IMR-90 (cell line): Measurements from ENCODE around the gene FAM193A. TPM values are rescaled to one million over a fixed set of nuclear protein-coding genes. Genes with fewer than 3 reads are reported as not detected.

Experiments
- ATAC-seq: fragments of 200-7000 bp; cut with Tn5 transposase; 2 replicates; pipeline ENCODE4 v1.9.1; 2020; ENCODE audit warnings: low read depth, mild to moderate bottlenecking, moderate library complexity
- BruUV-seq: library from RNA; stranded (reverse); fragments of 400-500 nt; replicated peaks from 2 replicates; lab custom pipeline; 2021; lab: Mats Ljungman, UMichigan
- CTCF ChIA-PET: fragments of 300-600 bp; formaldehyde crosslinking; extraction: SDS; loops from one replicate; lab custom pipeline; 2021; ENCODE audit warnings: antibody characterized with exemption; lab: Yijun Ruan, JAX
- POLR2A ChIA-PET: fragments of 300-600 bp; sonication (Branson Sonifier 250); formaldehyde crosslinking; loops from one replicate; lab custom pipeline; 2022; ENCODE audit warnings: antibody characterized with exemption; ENCODE audit not compliant: unreplicated experiment; lab: Charles Lee
- DNase-seq: peaks from one replicate; pipeline ENCODE4 v3.0.0; 2013
- H2AFZ ChIP-seq: replicated peaks from 2 replicates; pipeline ENCODE3; 2013; ENCODE audit warnings: low read length, mild to moderate bottlenecking; ENCODE audit not compliant: poor library complexity
- H2AK5ac ChIP-seq: 2 replicates; pipeline ENCODE4 v1.6.1; 2013; ENCODE audit warnings: low read depth, low read length, inconsistent platforms
- H2AK9ac ChIP-seq: replicated peaks from 2 replicates; pipeline ENCODE3; 2013; ENCODE audit warnings: mild to moderate bottlenecking, low read depth, low read length, moderate library complexity; ENCODE audit not compliant: poor library complexity
- H2BK120ac ChIP-seq: 2 replicates; pipeline ENCODE4 v1.6.1; 2013; ENCODE audit warnings: low read depth, low read length, inconsistent platforms
- H2BK15ac ChIP-seq: 3 replicates; pipeline ENCODE4 v1.6.1; 2013; ENCODE audit warnings: low read depth, low read length, inconsistent platforms
- H2BK20ac ChIP-seq: 2 replicates; pipeline ENCODE4 v1.6.1; 2013; ENCODE audit warnings: low read depth, mild to moderate bottlenecking, inconsistent platforms, low read length, moderate library complexity
- H2BK5ac ChIP-seq: 2 replicates; pipeline ENCODE4 v1.6.1; 2013; ENCODE audit warnings: mild to moderate bottlenecking, low read depth, low read length, inconsistent platforms; ENCODE audit not compliant: poor library complexity, severe bottlenecking
- H3K14ac ChIP-seq: replicated peaks from 2 replicates; pipeline ENCODE4 v1.6.1; 2013; ENCODE audit warnings: low read depth, low read length, inconsistent platforms
- H3K18ac ChIP-seq: 2 replicates; pipeline ENCODE4 v1.6.1; 2013; ENCODE audit warnings: low read depth, low read length, control low read depth
- H3K23ac ChIP-seq: 2 replicates; pipeline ENCODE4 v1.6.1; 2013; ENCODE audit warnings: low read depth, low read length, inconsistent platforms
- H3K27ac ChIP-seq: 2 replicates; pipeline ENCODE4 v1.5.1; 2013; ENCODE audit warnings: mild to moderate bottlenecking, control low read depth, low read length; ENCODE audit not compliant: insufficient read depth
- H3K27me3 ChIP-seq: 2 replicates; pipeline ENCODE4 v1.6.1; 2013; ENCODE audit warnings: low read length; ENCODE audit not compliant: control insufficient read depth, insufficient read depth
- H3K36me3 ChIP-seq: 2 replicates; pipeline ENCODE4 v1.6.1; 2013; ENCODE audit warnings: low read length, mixed read lengths; ENCODE audit not compliant: control insufficient read depth, insufficient read depth
- H3K4ac ChIP-seq: 2 replicates; pipeline ENCODE4 v1.6.1; 2013; ENCODE audit warnings: low read depth, low read length, inconsistent platforms
- H3K4me1 ChIP-seq: 2 replicates; pipeline ENCODE4 v1.6.1; 2013; ENCODE audit warnings: low read length, mixed read lengths; ENCODE audit not compliant: control insufficient read depth, insufficient read depth
- H3K4me2 ChIP-seq: 2 replicates; pipeline ENCODE4 v1.6.1; 2013; ENCODE audit warnings: low read depth, mild to moderate bottlenecking, control low read depth, low read length, moderate library complexity
- H3K4me3 ChIP-seq: 2 replicates; pipeline ENCODE4 v1.5.1; 2013; ENCODE audit warnings: low read depth, mild to moderate bottlenecking, control low read depth, low read length, moderate library complexity; ENCODE audit not compliant: insufficient read depth
- H3K56ac ChIP-seq: 2 replicates; pipeline ENCODE4 v1.6.1; 2013; ENCODE audit warnings: low read length, inconsistent platforms; ENCODE audit not compliant: insufficient read depth; ENCODE audit errors: extremely low read depth
- H3K79me1 ChIP-seq, 2 experiments: 2 replicates each; pipeline ENCODE4 v1.6.1; 2013; ENCODE audit warnings: low read length in 2 of 2, inconsistent platforms in 1 of 2, low read depth in 1 of 2
- H3K9ac ChIP-seq: 2 replicates; pipeline ENCODE4 v1.6.1; 2013; ENCODE audit warnings: low read depth, low read length, control low read depth
- H3K9me1 ChIP-seq: 2 replicates; pipeline ENCODE4 v1.6.1; 2013; ENCODE audit warnings: low read length, inconsistent platforms; ENCODE audit not compliant: insufficient read depth
- H3K9me3 ChIP-seq: 2 replicates; pipeline ENCODE4 v1.6.1; 2013; ENCODE audit warnings: low read length; ENCODE audit not compliant: control insufficient read depth, insufficient read depth
- H4K20me1 ChIP-seq: 2 replicates; pipeline ENCODE4 v1.6.1; 2013; ENCODE audit warnings: low read length, inconsistent platforms; ENCODE audit not compliant: insufficient read depth
- H4K5ac ChIP-seq: 2 replicates; pipeline ENCODE4 v1.6.1; 2013; ENCODE audit warnings: mild to moderate bottlenecking, low read depth, low read length, control low read depth
- H4K8ac ChIP-seq, 2 experiments: 2 replicates each; pipeline ENCODE4 v1.6.1; 2013; ENCODE audit warnings: low read depth in 2 of 2, low read length in 2 of 2, control low read depth in 1 of 2, inconsistent platforms in 1 of 2
- H4K91ac ChIP-seq: 2 replicates; pipeline ENCODE4 v1.6.1; 2013; ENCODE audit warnings: low read depth, low read length, inconsistent platforms; ENCODE audit not compliant: insufficient read depth
- BHLHE40 ChIP-seq: fragments of 150-350 bp; IDR thresholded peaks from 2 replicates; pipeline ENCODE4 v1.6.1; 2016; ENCODE audit warnings: mild to moderate bottlenecking, low read depth, low read length
- CEBPB ChIP-seq: IDR thresholded peaks from 2 replicates; pipeline ENCODE4 v1.6.1; 2012; ENCODE audit warnings: low read depth, low read length, improper control_type of control experiment
- CHD1 ChIP-seq: IDR thresholded peaks from 2 replicates; pipeline ENCODE4 v1.6.1; 2012; ENCODE audit warnings: low read depth, low read length, improper control_type of control experiment
- CTCF ChIP-seq: conservative IDR thresholded peaks from 2 replicates; pipeline ENCODE4 v1.5.1; 2012; ENCODE audit warnings: mild to moderate bottlenecking, low read depth, low read length, improper control_type of control experiment
- ELK1 ChIP-seq: fragments of 150-350 bp; IDR thresholded peaks from 2 replicates; pipeline ENCODE4 v1.6.1; 2016; ENCODE audit warnings: low read depth, mild to moderate bottlenecking, low read length, moderate library complexity, borderline replicate concordance
- FOS ChIP-seq: fragments of 150-350 bp; IDR thresholded peaks from 2 replicates; pipeline ENCODE4 v1.6.1; 2016; ENCODE audit warnings: low read depth, low read length
- MAFK ChIP-seq: IDR thresholded peaks from 2 replicates; pipeline ENCODE4 v1.6.1; 2012; ENCODE audit warnings: low read depth, low read length, improper control_type of control experiment
- MAZ ChIP-seq: IDR thresholded peaks from 2 replicates; pipeline ENCODE4 v1.6.1; 2012; ENCODE audit warnings: low read depth, mild to moderate bottlenecking, low read length, improper control_type of control experiment, moderate library complexity, borderline replicate concordance
- MXI1 ChIP-seq: IDR thresholded peaks from 2 replicates; pipeline ENCODE4 v1.6.1; 2012; ENCODE audit warnings: low read depth, mild to moderate bottlenecking, low read length, moderate library complexity, borderline replicate concordance
- POLR2A ChIP-seq: IDR thresholded peaks from 2 replicates; pipeline ENCODE4 v1.6.1; 2012; ENCODE audit warnings: mild to moderate bottlenecking, low read depth, low read length
- RAD21 ChIP-seq: IDR thresholded peaks from 2 replicates; pipeline ENCODE4 v1.6.1; 2012; ENCODE audit warnings: low read length, improper control_type of control experiment
- RCOR1 ChIP-seq: IDR thresholded peaks from 2 replicates; pipeline ENCODE4 v1.6.1; 2012; ENCODE audit warnings: mild to moderate bottlenecking, low read length, improper control_type of control experiment; ENCODE audit not compliant: insufficient replicate concordance
- RFX5 ChIP-seq: IDR thresholded peaks from 2 replicates; pipeline ENCODE4 v1.8.0; 2012; ENCODE audit warnings: low read depth, mild to moderate bottlenecking, low read length, moderate library complexity
- SMC3 ChIP-seq: fragments of 150-350 bp; IDR thresholded peaks from 2 replicates; pipeline ENCODE4 v1.6.1; 2016; ENCODE audit warnings: low read depth, mild to moderate bottlenecking, antibody characterized with exemption, low read length, moderate library complexity
- USF2 ChIP-seq: fragments of 150-350 bp; IDR thresholded peaks from 2 replicates; pipeline ENCODE4 v1.6.1; 2017; ENCODE audit warnings: mild to moderate bottlenecking, antibody characterized with exemption, low read length, low read depth
- WGBS, 2 experiments: methylation state at CpG; one replicate each; pipeline versions ENCODE4 v1.1.5 to v1.1.7; 2013; ENCODE audit warnings: missing lambda C conversion rate in 2 of 2; ENCODE audit not compliant: insufficient read length in 1 of 2; ENCODE audit errors: extremely low coverage in 2 of 2; 5-methylcytosine and 5-hydroxymethylcytosine counted together
- dilution Hi-C: fragments of 300-500 bp; cut with HindIII; formaldehyde crosslinking; loops from one replicate; pipeline ENCODE4 v1.14.3; 2018; ENCODE audit warnings: low sequenced_read_pairs; ENCODE audit not compliant: unreplicated experiment
- in situ Hi-C: fragments of 300-500 bp; cut with MboI; formaldehyde crosslinking; loops from 3 replicates; pipeline ENCODE4 v1.14.3; 2019; ENCODE audit warnings: low sequenced_read_pairs, inconsistent platforms, mixed read lengths
- intact Hi-C: fragments of 100-400 bp; cut with micrococcal nuclease; formaldehyde crosslinking; loops from 2 replicates; pipeline ENCODE4 v1.10.0; 2022
- polyA plus RNA-seq, 3 experiments: library from polyadenylated mRNA; depleted of rRNA; stranded (reverse); fragments of >200 nt; gene quantifications; 2 replicates each; pipeline ENCODE4 v1.2.3, GENCODE V29; 2012; ENCODE audit warnings: low replicate concordance in 1 of 3
- total RNA-seq: library from RNA; depleted of rRNA; stranded (reverse); fragments of >200 nt; gene quantifications from 2 replicates; pipeline ENCODE4 v1.2.3, GENCODE V29; 2012

Gene FAM193A
- total and polyA plus RNA-seq, 2 of the 4 experiments (the other 2 are of a cell fraction) = 6.8 to 11.0 TPM

GRCh38 chr4:2743518-2744445, 207.3 kb downstream of the FAM193A start:
- Histone ChIP-seq H2BK15ac (no peak overlapping the region), H3K27me3 (no peaks in the 10 kb centered on the region), H4K91ac (no peak overlapping the region), H2BK5ac (no peak overlapping the region), H3K4me3 (no peak overlapping the region), H3K9me3 (no peaks in the 10 kb centered on the region), H2BK20ac (no peak overlapping the region), H3K23ac (no peak overlapping the region), H3K9me1 (peaks cover 33% of the 10 kb centered on the region), H2AFZ (no peak overlapping the region), H3K14ac (no peak overlapping the region), H3K4ac (no peak overlapping the region), H3K56ac (no peak overlapping the region), H4K5ac (no peak overlapping the region), H3K79me1 (peaks cover 9 to 64% of the 10 kb centered on the region in 2 experiments; a peak in 3 of 4 replicates), H3K4me1 (peaks cover 28% of the 10 kb centered on the region), H4K8ac (no peak overlapping the region), H3K36me3 (peaks cover 49% of the 10 kb centered on the region), H2BK120ac (no peak overlapping the region), H3K9ac (no peak overlapping the region), H3K18ac (no peak overlapping the region), H2AK9ac (no peak overlapping the region), H3K27ac (no peak overlapping the region), H4K20me1 (peaks cover 21% of the 10 kb centered on the region), H3K4me2 (no peak overlapping the region), H2AK5ac (no peak overlapping the region)
- 98% methylated on average over 13 of the region's 21 CpGs; no CpG with 5 or more reads in 1 of the 2 experiments for WGBS, 2 experiments
- DNase-seq = no peak
- in situ Hi-C loops (no loop called here), intact Hi-C loops (no loop called here), dilution Hi-C loops (no loop called here)
- CTCF ChIA-PET = no interaction called here
- ATAC-seq = no peak
- POLR2A ChIA-PET = no interaction called here
- no TSS peak for BruUV-seq
- TF ChIP-seq MAZ (no peak), CHD1 (no peak), USF2 (no peak), RAD21 (no peak), RCOR1 (no peak), FOS (no peak), RFX5 (no peak), CTCF (no peak), MAFK (no peak), CEBPB (no peak), SMC3 (no peak), POLR2A (no peak), BHLHE40 (no peak), ELK1 (no peak), MXI1 (no peak)
